Vagina (tissue), 2 donors: Measurements from ENCODE around the gene CMIP. TPM values are rescaled to one million over a fixed set of nuclear protein-coding genes. Genes with fewer than 3 reads are reported as not detected.
A peak's percentile ranks its signal among the peaks of the same experiment; 100 is the strongest.

Experiments
- DNase-seq, 2 donors: peaks; one replicate each; pipeline ENCODE4 v3.0.0-alpha.2; 2017; ENCODE audit errors: extremely low spot score in 2 of 2
- H3K27ac ChIP-seq: fragments of 200-600 bp; sonication (generic); one replicate; pipeline ENCODE4 v1.5.1; 2019
- H3K27me3 ChIP-seq: fragments of 200-600 bp; sonication (generic); one replicate; pipeline ENCODE4 v1.5.1; 2019
- H3K36me3 ChIP-seq, 2 donors: fragments of 200-600 bp; sonication (generic); one replicate each; pipeline ENCODE4 v1.5.1; 2017 to 2019
- H3K4me1 ChIP-seq: fragments of 200-600 bp; sonication (generic); one replicate; pipeline ENCODE4 v1.5.1; 2019
- H3K4me3 ChIP-seq, 2 donors: fragments of 200-600 bp; sonication (generic); 1 replicate in 1 of 2; 2 replicates in 1 of 2; pipeline ENCODE4 v1.5.1; 2016 to 2019
- H3K9me3 ChIP-seq: fragments of 200-600 bp; sonication (generic); one replicate; pipeline ENCODE4 v1.5.1; 2019
- POLR2A ChIP-seq, 2 donors: fragments of 450-650 bp; IDR thresholded peaks; one replicate each; pipeline ENCODE4 v1.6.1; 2017; ENCODE audit warnings: antibody characterized with exemption in 2 of 2, mild to moderate bottlenecking in 2 of 2, moderate library complexity in 2 of 2
- POLR2AphosphoS5 ChIP-seq, 2 donors: sonication (generic); formaldehyde crosslinking; IDR thresholded peaks; one replicate each; pipeline ENCODE4 v1.9.0; 2017; ENCODE audit warnings: antibody characterized with exemption in 2 of 2, mild to moderate bottlenecking in 2 of 2, low read depth in 1 of 2; ENCODE audit not compliant: insufficient read depth in 1 of 2
- intact Hi-C: fragments of 100-400 bp; cut with DNase I; formaldehyde crosslinking; loops from one replicate; pipeline ENCODE4 v1.15.1; 2023
- total RNA-seq: library from RNA; depleted of rRNA; stranded (reverse); fragments of >200 nt; gene quantifications from one replicate; pipeline ENCODE4 v1.2.3, GENCODE V29; 2016
- TF ChIP-seq, protein P1 (sequence below), 3 experiments: fragments of 450-650 bp in 2 of 3; fragments of 200-600 bp in 1 of 3; sonication (generic) in 1 of 3; IDR thresholded peaks; one replicate each; pipeline ENCODE4 v1.5.1; 2017 to 2019; ENCODE audit warnings: antibody characterized with exemption in 3 of 3, mild to moderate bottlenecking in 2 of 3, moderate library complexity in 2 of 3

CMIP gene
- total RNA-seq, 1 donor from 2014 or later: 66.3 TPM

DNA sequence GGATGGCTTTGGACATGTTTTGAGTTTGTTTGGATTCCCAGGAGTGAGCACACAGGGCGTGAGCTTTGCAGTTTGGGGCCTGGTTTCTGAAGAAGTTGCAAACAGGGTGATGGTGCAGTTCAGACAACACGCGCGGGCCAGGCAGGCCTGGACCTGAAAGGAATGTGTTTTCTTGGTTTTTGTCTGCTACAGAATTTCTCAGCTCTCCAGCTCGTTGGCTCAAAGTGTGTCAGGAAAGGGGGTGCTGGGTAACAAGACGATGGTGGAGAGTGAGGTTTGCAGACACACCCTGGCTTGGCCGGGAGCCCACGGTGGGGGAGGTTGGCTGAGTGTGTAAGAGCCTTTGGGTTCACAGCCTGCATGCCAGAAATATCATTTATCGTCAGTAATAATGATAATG is 82.3 kb downstream of the CMIP start:
- Histone ChIP-seq H3K4me1 (peaks cover 84% of the 10 kb centered on the region), H3K9me3 (no peaks in the 10 kb centered on the region), H3K27me3 (no peaks in the 10 kb centered on the region), H3K4me3 (no peak overlapping the region), H3K27ac (peak overlapping the region; percentile 68), H3K36me3 (no peaks in the 10 kb centered on the region)
- no peak for DNase-seq
- intact Hi-C loops: no loop called here
- TF ChIP-seq, protein P1, sequence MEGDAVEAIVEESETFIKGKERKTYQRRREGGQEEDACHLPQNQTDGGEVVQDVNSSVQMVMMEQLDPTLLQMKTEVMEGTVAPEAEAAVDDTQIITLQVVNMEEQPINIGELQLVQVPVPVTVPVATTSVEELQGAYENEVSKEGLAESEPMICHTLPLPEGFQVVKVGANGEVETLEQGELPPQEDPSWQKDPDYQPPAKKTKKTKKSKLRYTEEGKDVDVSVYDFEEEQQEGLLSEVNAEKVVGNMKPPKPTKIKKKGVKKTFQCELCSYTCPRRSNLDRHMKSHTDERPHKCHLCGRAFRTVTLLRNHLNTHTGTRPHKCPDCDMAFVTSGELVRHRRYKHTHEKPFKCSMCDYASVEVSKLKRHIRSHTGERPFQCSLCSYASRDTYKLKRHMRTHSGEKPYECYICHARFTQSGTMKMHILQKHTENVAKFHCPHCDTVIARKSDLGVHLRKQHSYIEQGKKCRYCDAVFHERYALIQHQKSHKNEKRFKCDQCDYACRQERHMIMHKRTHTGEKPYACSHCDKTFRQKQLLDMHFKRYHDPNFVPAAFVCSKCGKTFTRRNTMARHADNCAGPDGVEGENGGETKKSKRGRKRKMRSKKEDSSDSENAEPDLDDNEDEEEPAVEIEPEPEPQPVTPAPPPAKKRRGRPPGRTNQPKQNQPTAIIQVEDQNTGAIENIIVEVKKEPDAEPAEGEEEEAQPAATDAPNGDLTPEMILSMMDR (IDR thresholded peaks at IDR 0.05): no peak
- peak; percentile 26 to 65 for TF ChIP-seq POLR2AphosphoS5 (IDR thresholded peaks at IDR 0.05; ENCODE audit: insufficient read depth in 1 of 2, low read depth in 1 of 2)

DNA sequence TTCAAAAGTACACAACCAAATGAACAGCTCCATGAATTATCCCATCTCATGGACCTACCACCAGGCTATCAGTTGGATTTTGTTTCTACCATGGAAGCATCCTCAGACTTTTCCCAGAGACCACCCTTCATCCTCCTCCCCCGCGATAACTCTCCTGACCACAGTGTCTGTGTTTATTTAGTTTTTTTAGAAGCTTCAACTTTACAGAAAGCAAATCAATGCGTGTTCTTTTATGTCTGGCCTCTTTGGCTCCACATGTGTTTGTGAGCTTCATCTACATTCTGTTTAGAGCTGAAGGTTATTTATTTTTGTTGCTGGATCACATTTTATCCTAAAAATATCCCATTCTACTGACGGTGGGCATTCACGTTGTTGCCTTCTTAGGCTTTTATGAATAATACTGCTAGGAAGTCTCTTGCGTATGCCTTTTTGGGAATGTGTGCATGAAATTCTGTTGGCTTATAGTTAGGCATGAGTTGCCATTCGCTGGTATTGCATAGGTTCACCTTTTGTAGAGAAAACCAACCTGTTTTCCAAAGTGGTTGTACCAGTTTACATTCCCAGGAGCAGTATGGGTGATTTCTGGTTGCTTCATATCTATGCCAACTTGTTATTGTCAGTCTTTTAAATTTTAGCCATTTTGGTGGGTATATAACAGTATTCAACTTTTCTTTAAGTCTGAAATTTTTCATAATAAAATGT is 83.0 kb downstream of the CMIP start:
- intact Hi-C loops: no loop called here

DNA sequence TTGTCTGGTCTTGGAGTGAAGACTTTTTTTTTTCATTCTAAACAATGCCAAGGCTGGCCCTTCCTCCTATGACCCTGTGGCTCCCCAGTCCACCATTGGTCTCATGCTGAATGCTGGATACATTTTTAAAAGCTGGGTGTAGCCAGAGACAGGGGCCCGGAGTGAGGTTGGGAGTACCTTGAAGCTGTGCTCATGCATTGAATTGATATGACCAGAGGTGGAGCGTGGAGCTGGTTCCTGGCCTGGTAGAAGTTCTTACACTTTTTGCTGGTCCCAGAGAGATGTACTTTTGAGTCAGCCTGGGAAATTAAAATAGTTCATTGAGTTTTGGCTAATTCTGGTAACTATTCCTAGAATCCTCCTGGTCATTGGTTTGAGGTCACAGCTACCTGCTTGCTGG is 83.6 kb downstream of the CMIP start:
- no peaks in the 10 kb centered on the region for H3K9me3 ChIP-seq
- H3K27ac ChIP-seq: peak overlapping the region; percentile 68
- H3K4me1 ChIP-seq: peaks cover 91% of the 10 kb centered on the region
- no peaks in the 10 kb centered on the region for H3K36me3 ChIP-seq
- intact Hi-C loops: no loop called here
- TF ChIP-seq, protein P1 (IDR thresholded peaks at IDR 0.05): no peak
- H3K4me3 ChIP-seq: no peak overlapping the region
- DNase-seq: no peak
- H3K27me3 ChIP-seq: no peaks in the 10 kb centered on the region

More for the DNA sequence above, 83.0 kb downstream of the CMIP start:
- H3K27ac ChIP-seq: peak overlapping the region; percentile 68
- H3K36me3 ChIP-seq: no peaks in the 10 kb centered on the region
- no peaks in the 10 kb centered on the region for H3K9me3 ChIP-seq
- H3K27me3 ChIP-seq: no peaks in the 10 kb centered on the region
- H3K4me1 ChIP-seq: peaks cover 90% of the 10 kb centered on the region
- H3K4me3 ChIP-seq: no peak overlapping the region
- no peak for TF ChIP-seq POLR2A (IDR thresholded peaks at IDR 0.05)
- TF ChIP-seq POLR2AphosphoS5 (IDR thresholded peaks at IDR 0.05; ENCODE audit: insufficient read depth in 1 of 2, low read depth in 1 of 2): no peak
- TF ChIP-seq, protein P1 (IDR thresholded peaks at IDR 0.05): no peak
- DNase-seq: no peak

DNA sequence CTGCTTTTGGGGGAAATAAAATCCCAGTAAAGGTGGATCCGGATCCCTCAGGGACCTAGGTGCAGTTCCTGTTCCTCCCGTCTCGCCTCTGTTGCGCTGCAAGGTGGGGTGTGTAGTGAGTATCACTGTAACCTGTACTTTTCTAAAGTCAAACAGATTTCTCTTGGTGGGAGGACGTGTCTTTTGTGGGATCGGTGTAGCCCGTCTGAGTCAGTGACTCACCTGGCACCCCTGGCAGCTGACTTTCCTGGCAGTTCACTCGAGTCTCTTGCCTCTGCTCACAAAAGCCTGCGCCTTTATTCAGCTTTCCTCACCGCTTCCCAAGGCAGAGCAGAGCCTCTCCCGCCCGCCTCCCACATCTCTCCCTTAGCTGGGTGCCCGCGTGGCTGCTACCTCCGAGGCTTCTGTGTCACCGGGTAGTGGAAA is 85.7 kb downstream of the CMIP start:
- no peak for TF ChIP-seq POLR2A (IDR thresholded peaks at IDR 0.05)
- peak in 1 of 2 donors; percentile 28 for TF ChIP-seq POLR2AphosphoS5 (IDR thresholded peaks at IDR 0.05; ENCODE audit: insufficient read depth in 1 of 2, low read depth in 1 of 2)
- Histone ChIP-seq H3K4me3 (no peak overlapping the region), H3K4me1 (peaks cover 82% of the 10 kb centered on the region), H3K27me3 (no peaks in the 10 kb centered on the region), H3K36me3 (no peaks in the 10 kb centered on the region), H3K27ac (peak overlapping the region; percentile 76), H3K9me3 (no peaks in the 10 kb centered on the region)
- DNase-seq: no peak
- intact Hi-C loops: no loop called here

DNA sequence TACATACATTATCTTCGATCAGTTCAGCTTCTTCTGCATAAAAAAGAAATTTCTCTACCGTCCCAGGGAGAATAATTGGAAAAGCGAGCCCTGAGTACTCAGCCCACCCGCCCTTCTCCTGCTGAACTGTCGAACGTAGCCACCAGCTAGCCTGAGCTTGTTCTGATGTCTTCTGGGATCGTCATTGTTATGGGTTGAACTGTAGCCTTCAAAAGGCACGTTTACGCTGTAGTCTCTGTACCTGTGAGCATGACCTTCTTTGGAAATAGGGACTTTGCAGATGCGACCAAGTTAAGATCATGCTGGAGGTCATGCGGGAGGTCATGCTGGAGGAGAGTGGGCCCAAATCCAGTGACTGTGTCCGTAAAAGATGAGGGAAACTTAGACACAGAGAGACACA is 86.2 kb downstream of the CMIP start:
- peaks cover 77% of the 10 kb centered on the region for H3K4me1 ChIP-seq
- H3K36me3 ChIP-seq: no peaks in the 10 kb centered on the region
- no peak for DNase-seq
- no peak overlapping the region for H3K4me3 ChIP-seq
- no peaks in the 10 kb centered on the region for H3K27me3 ChIP-seq
- intact Hi-C loops: no loop called here
- TF ChIP-seq POLR2A (IDR thresholded peaks at IDR 0.05): no peak
- no peak for TF ChIP-seq POLR2AphosphoS5 (IDR thresholded peaks at IDR 0.05; ENCODE audit: insufficient read depth in 1 of 2, low read depth in 1 of 2)
- TF ChIP-seq, protein P1 (IDR thresholded peaks at IDR 0.05): no peak
- peak overlapping the region; percentile 76 for H3K27ac ChIP-seq
- H3K9me3 ChIP-seq: no peaks in the 10 kb centered on the region
